Thoracic aorta (tissue), 2 donors: Measurements from ENCODE around the gene TMEM185A. TPM values are rescaled to one million over a fixed set of nuclear protein-coding genes. Genes with fewer than 3 reads are reported as not detected.
"Not testable (repeated sequence)": the region's sequence is repeated elsewhere in the genome, so short reads cannot be mapped to it uniquely, and the experiment has no call there.

Experiments used
- ATAC-seq: fragments of 150-250 bp; one replicate; pipeline ENCODE4 v1.8.0; 2017; ENCODE audit warnings: low read depth; ENCODE audit not compliant: insufficient number of reproducible peaks, low FRiP score
- DNase-seq: peaks from one replicate; pipeline ENCODE4 v3.0.0-alpha.2; 2020; ENCODE audit warnings: low spot score
- H3K27ac ChIP-seq, 2 donors: fragments of 200-600 bp; sonication (generic); 1 replicate in 1 of 2; 2 replicates in 1 of 2; pipeline ENCODE4 v1.5.1; 2016; ENCODE audit warnings: mild to moderate bottlenecking in 2 of 2, moderate library complexity in 2 of 2
- H3K27me3 ChIP-seq: fragments of 200-600 bp; sonication (generic); replicated peaks from 2 replicates; pipeline ENCODE4 v1.6.0; 2016; ENCODE audit warnings: mild to moderate bottlenecking; ENCODE audit not compliant: insufficient read depth
- H3K36me3 ChIP-seq: fragments of 200-600 bp; sonication (generic); one replicate; pipeline ENCODE4 v1.5.1; 2016
- H3K4me1 ChIP-seq, 2 donors: fragments of 200-600 bp; sonication (generic); 1 replicate in 1 of 2; 2 replicates in 1 of 2; pipeline versions ENCODE4 v1.5.1 to v1.6.0; 2016; ENCODE audit warnings: low read depth in 2 of 2, mild to moderate bottlenecking in 1 of 2; ENCODE audit not compliant: control insufficient read depth in 1 of 2
- H3K4me3 ChIP-seq: fragments of 200-600 bp; sonication (generic); 2 replicates; pipeline ENCODE4 v1.5.1; 2016; ENCODE audit warnings: mild to moderate bottlenecking
- H3K9me3 ChIP-seq: fragments of 200-600 bp; sonication (generic); 2 replicates; pipeline ENCODE4 v1.5.1; 2016
- total RNA-seq, 2 donors: library from RNA; depleted of rRNA; stranded (reverse); fragments of >200 nt; gene quantifications; one replicate each; pipeline versions ENCODE4 v1.1.0 to v1.2.3, GENCODE V29; 2016
- TF ChIP-seq, protein P1 (sequence below): fragments of 200-600 bp; sonication (generic); IDR thresholded peaks from one replicate; pipeline ENCODE4 v1.5.1; 2019; ENCODE audit warnings: antibody characterized with exemption

TMEM185A gene
- total RNA-seq, 2 donors from 2014 or later: 17.6 to 21.5 TPM

GRCh38 chrX:149618871-149619270 is 12.7 kb downstream of the TMEM185A start:
- Histone ChIP-seq H3K27me3 (no peaks in the 10 kb centered on the region), H3K27ac (no peak overlapping the region), H3K36me3 (no peaks in the 10 kb centered on the region), H3K9me3 (no peaks in the 10 kb centered on the region), H3K4me1 (no peaks in the 10 kb centered on the region), H3K4me3 (no peak overlapping the region)
- ATAC-seq (no peak), DNase-seq (no peak)
- TF ChIP-seq, protein P1, sequence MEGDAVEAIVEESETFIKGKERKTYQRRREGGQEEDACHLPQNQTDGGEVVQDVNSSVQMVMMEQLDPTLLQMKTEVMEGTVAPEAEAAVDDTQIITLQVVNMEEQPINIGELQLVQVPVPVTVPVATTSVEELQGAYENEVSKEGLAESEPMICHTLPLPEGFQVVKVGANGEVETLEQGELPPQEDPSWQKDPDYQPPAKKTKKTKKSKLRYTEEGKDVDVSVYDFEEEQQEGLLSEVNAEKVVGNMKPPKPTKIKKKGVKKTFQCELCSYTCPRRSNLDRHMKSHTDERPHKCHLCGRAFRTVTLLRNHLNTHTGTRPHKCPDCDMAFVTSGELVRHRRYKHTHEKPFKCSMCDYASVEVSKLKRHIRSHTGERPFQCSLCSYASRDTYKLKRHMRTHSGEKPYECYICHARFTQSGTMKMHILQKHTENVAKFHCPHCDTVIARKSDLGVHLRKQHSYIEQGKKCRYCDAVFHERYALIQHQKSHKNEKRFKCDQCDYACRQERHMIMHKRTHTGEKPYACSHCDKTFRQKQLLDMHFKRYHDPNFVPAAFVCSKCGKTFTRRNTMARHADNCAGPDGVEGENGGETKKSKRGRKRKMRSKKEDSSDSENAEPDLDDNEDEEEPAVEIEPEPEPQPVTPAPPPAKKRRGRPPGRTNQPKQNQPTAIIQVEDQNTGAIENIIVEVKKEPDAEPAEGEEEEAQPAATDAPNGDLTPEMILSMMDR: no peak

- H3K4me3 ChIP-seq: no peak overlapping the region
- peaks cover 0 to under 1% of the 10 kb centered on the region in 2 donors for H3K4me1 ChIP-seq
- H3K27me3 ChIP-seq: no peaks in the 10 kb centered on the region
- H3K27ac ChIP-seq: no peak overlapping the region
- H3K9me3 ChIP-seq: no peaks in the 10 kb centered on the region
- ATAC-seq (no peak), DNase-seq (no peak)
- TF ChIP-seq, protein P1: no peak
- no peaks in the 10 kb centered on the region for H3K36me3 ChIP-seq
Observed at GRCh38 chrX:149611623-149612175, 19.9 kb downstream of the TMEM185A start.

DNA sequence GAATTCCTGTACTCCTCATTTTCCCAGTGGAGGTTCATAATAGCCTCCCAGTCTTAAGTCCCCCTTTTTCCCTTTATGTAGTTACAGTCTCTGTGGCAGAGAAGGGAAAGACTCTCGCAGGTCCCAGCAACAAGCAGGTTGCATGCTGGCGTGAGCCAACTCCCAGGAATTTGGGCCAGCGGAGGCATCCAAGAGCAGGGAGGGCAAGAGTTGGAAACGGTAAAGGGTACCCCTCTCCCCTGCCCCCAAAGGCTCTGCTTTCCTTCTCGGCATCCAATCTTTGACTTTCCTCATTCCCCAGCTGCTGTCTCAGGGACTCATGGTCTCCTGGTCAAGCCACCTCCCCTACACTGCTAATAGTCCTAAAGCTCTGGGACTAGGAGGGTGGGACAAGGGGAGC is 21.1 kb downstream of the TMEM185A start:
- TF ChIP-seq, protein P1: no peak
- peaks cover 0 to 6% of the 10 kb centered on the region in 2 donors for H3K4me1 ChIP-seq
- H3K36me3 ChIP-seq: no peaks in the 10 kb centered on the region
- no peaks in the 10 kb centered on the region for H3K27me3 ChIP-seq
- no peak overlapping the region for H3K4me3 ChIP-seq
- DNase-seq: no peak
- no peak overlapping the region for H3K27ac ChIP-seq
- no peak for ATAC-seq
- H3K9me3 ChIP-seq: no peaks in the 10 kb centered on the region

DNA sequence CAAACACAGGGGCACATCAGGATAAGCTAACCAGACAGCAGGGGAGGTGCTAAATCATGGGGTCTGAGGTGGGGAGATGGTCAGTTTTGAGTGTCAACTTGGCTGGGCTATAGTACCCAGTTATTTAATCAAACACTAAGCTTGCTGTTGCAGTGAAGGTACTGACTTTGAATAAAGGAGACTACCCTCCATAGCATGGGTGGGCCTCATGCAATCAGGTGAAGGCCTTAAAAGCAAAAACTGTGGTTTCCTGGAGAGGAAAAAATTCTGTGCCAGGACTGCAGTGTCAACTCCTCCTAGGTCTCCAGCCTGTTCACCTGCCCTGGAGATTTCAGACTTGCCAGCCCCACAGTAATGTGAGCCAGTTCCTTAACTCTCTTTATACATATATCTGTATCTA is 23.9 kb downstream of the TMEM185A start:
- DNase-seq (no peak), ATAC-seq (no peak)
- Histone ChIP-seq H3K36me3 (no peaks in the 10 kb centered on the region), H3K27me3 (no peaks in the 10 kb centered on the region), H3K4me1 (peaks cover 0 to 6% of the 10 kb centered on the region in 2 donors), H3K27ac (no peak overlapping the region), H3K9me3 (no peaks in the 10 kb centered on the region), H3K4me3 (no peak overlapping the region)
- TF ChIP-seq, protein P1: no peak

DNA sequence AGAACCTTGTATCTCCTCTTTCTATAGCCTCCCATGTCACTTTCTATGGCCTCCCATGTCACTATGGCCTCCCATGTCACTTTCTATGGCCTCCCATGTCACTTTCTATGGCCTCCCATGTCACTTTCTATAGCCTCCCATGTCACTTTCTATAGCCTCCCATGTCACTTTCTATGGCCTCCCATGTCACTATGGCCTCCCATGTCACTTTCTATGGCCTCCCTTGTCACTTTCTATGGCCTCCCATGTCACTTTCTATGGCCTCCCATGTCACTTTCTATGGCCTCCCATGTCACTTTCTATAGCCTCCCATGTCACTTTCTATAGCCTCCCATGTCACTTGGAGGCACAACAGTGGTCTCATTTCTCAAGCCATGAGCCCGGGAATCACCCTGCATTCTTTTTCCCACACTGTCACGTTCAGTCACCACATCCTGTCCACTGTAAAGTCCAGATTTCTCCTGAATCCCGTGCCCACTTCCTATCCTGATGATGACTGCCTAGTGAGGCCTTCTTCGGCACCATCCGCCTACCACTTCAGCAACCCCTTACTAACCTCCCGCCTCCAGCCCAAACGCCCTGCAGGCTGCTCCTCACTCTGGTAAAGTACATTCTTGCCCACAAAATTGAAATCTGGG is 26.2 kb downstream of the TMEM185A start:
- H3K27ac ChIP-seq, ATAC-seq, H3K9me3 ChIP-seq, H3K36me3 ChIP-seq, DNase-seq, H3K4me1 ChIP-seq, H3K27me3 ChIP-seq, H3K4me3 ChIP-seq: not testable (repeated sequence)

- DNase-seq, H3K4me3 ChIP-seq, H3K27me3 ChIP-seq, ATAC-seq, H3K4me1 ChIP-seq, H3K36me3 ChIP-seq, H3K9me3 ChIP-seq, H3K27ac ChIP-seq: not testable (repeated sequence)
Observed at GRCh38 chrX:149598603-149599002, 33.0 kb downstream of the TMEM185A start.

- not testable (repeated sequence) for DNase-seq, H3K4me3 ChIP-seq, ATAC-seq
Observed at GRCh38 chrX:149595943-149596342, 35.6 kb downstream of the TMEM185A start.

DNA sequence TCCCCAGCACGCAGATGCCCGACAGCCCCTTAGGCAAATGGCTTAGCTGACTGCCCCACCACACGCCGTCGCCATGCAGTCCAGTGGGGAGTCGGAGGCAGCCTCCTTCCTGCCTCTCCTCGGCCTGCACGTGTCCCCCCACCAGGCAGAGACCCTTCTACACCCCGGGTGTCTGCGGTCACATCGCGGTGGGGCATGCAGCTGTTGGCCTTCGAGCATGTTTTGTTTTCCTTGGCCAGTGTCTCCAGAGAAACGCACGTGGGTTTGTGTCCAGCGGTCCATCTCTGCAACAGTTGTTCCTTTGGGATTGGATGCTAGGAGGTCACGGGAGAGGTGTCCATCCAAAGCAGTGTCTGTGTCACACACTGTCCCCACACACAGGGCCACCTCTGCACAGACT is 36.4 kb downstream of the TMEM185A start, which contains the start of gene HSFX2:
HSFX2 (minus strand) TSS at position 101 of the 400 bp plus-strand sequence. CDS start 614 bp downstream, outside the sequence.
- not testable (repeated sequence) for H3K9me3 ChIP-seq, H3K4me3 ChIP-seq, H3K27ac ChIP-seq, DNase-seq, H3K27me3 ChIP-seq, H3K36me3 ChIP-seq, H3K4me1 ChIP-seq, ATAC-seq

More at GRCh38 chrX:149595943-149596342, 35.6 kb downstream of the TMEM185A start:
- H3K27ac ChIP-seq, H3K27me3 ChIP-seq, H3K36me3 ChIP-seq, H3K9me3 ChIP-seq, H3K4me1 ChIP-seq: not testable (repeated sequence)

- not testable (repeated sequence) for ATAC-seq, DNase-seq
Observed at GRCh38 chrX:149590993-149591392, 40.6 kb downstream of the TMEM185A start.

More at GRCh38 chrX:149590993-149591392, 40.6 kb downstream of the TMEM185A start:
- H3K27ac ChIP-seq, H3K27me3 ChIP-seq, H3K9me3 ChIP-seq, H3K4me3 ChIP-seq, H3K36me3 ChIP-seq, H3K4me1 ChIP-seq: not testable (repeated sequence)
